Caco-2 (cell line): ENCODE data around the gene ADGRV1. TPM values are rescaled to one million over a fixed set of nuclear protein-coding genes. Genes with fewer than 3 reads are reported as not detected.

Experiments used
- BruUV-seq: library from RNA; stranded (reverse); fragments of 400-500 nt; replicated peaks from 2 replicates; lab custom pipeline; 2021; lab: Mats Ljungman, UMichigan
- CTCF ChIA-PET: fragments of 300-600 bp; sonication (Branson Sonifier 250); formaldehyde crosslinking; loops from one replicate; lab custom pipeline; 2022; ENCODE audit warnings: antibody characterized with exemption; lab: Charles Lee
- POLR2A ChIA-PET: fragments of 300-600 bp; sonication (Branson Sonifier 250); formaldehyde crosslinking; loops from one replicate; lab custom pipeline; 2022; ENCODE audit warnings: antibody characterized with exemption; lab: Charles Lee
- DNase-seq, 2 experiments: peaks; one replicate each; pipeline versions ENCODE4 v3.0.0 to v3.0.0-alpha.2; 2020 to 2022
- H3K27me3 ChIP-seq: replicated peaks from 2 replicates; pipeline ENCODE4 v1.6.0; 2011; ENCODE audit warnings: low read length; ENCODE audit not compliant: control insufficient read depth, insufficient read depth
- H3K36me3 ChIP-seq: 2 replicates; pipeline ENCODE4 v1.5.1; 2011; ENCODE audit warnings: low read length; ENCODE audit not compliant: control insufficient read depth, insufficient read depth
- H3K4me1 ChIP-seq: fragments of 250-450 bp; sonication (Bioruptor Pico); 2 replicates; pipeline ENCODE4 v1.5.1; 2020; ENCODE audit warnings: mild to moderate bottlenecking
- H3K4me3 ChIP-seq: 2 replicates; pipeline ENCODE4 v1.5.1; 2011; ENCODE audit warnings: low read depth, mild to moderate bottlenecking, control low read depth, low read length
- H3K9me3 ChIP-seq: fragments of 250-450 bp; sonication (Bioruptor Pico); 2 replicates; pipeline ENCODE4 v1.5.1; 2020; ENCODE audit warnings: mild to moderate bottlenecking, moderate library complexity
- H3K27ac Mint-ChIP-seq: one replicate; pipeline ENCODE4 v1.8.0; 2022; ENCODE audit warnings: mixed read lengths; ENCODE audit not compliant: unreplicated experiment
- H3K27me3 Mint-ChIP-seq: one replicate; pipeline ENCODE4 v1.8.0; 2022; ENCODE audit warnings: mixed read lengths; ENCODE audit not compliant: insufficient read depth, unreplicated experiment
- H3K36me3 Mint-ChIP-seq: one replicate; pipeline ENCODE4 v1.8.0; 2022; ENCODE audit warnings: mild to moderate bottlenecking, mixed read lengths; ENCODE audit not compliant: insufficient read depth, unreplicated experiment
- H3K4me1 Mint-ChIP-seq: one replicate; pipeline ENCODE4 v1.8.0; 2022; ENCODE audit warnings: low read depth, mixed read lengths; ENCODE audit not compliant: unreplicated experiment
- H3K4me3 Mint-ChIP-seq: one replicate; pipeline ENCODE4 v1.8.0; 2022; ENCODE audit warnings: mild to moderate bottlenecking, moderate library complexity, mixed read lengths; ENCODE audit not compliant: unreplicated experiment
- H3K9me3 Mint-ChIP-seq: one replicate; pipeline ENCODE4 v1.8.0; 2022; ENCODE audit warnings: mixed read lengths; ENCODE audit not compliant: unreplicated experiment
- CTCF ChIP-seq, 2 experiments: fragments of 200-600 bp in 1 of 2; IDR thresholded peaks; 1 replicate in 1 of 2; 2 replicates in 1 of 2; pipeline versions ENCODE4 v1.5.1 to v1.8.0; 2011 to 2022; ENCODE audit warnings: antibody characterized with exemption in 1 of 2, control low read depth in 1 of 2, inconsistent platforms in 1 of 2, low read depth in 1 of 2, low read length in 1 of 2, mild to moderate bottlenecking in 1 of 2, moderate library complexity in 1 of 2; ENCODE audit not compliant: insufficient read depth in 1 of 2, severe bottlenecking in 1 of 2, unreplicated experiment in 1 of 2
- intact Hi-C: fragments of 100-400 bp; cut with micrococcal nuclease; formaldehyde crosslinking; loops from one replicate; pipeline ENCODE4 v1.10.0; 2022; ENCODE audit not compliant: unreplicated experiment
- total RNA-seq: library from RNA; stranded (reverse); gene quantifications from 2 replicates; pipeline ENCODE4 v1.2.3, GENCODE V29; 2022

Gene ADGRV1
- total RNA-seq, 1 experiment from 2014 or later, result 23.2 TPM

- TF ChIP-seq CTCF (IDR thresholded peaks at IDR 0.05; ENCODE audit: insufficient read depth in 1 of 2, low read depth in 1 of 2, low read length in 1 of 2, severe bottlenecking in 1 of 2, unreplicated experiment in 1 of 2), result no peak
- H3K27me3 Mint-ChIP-seq, result no peaks in the 10 kb centered on the region
- Histone ChIP-seq H3K27me3 (no peaks in the 10 kb centered on the region), H3K4me1 (peaks cover 9% of the 10 kb centered on the region), H3K9me3 (no peaks in the 10 kb centered on the region), H3K4me3 (no peak overlapping the region), H3K36me3 (no peaks in the 10 kb centered on the region)
- BruUV-seq, result no TSS peak
- no peak overlapping the region for H3K4me3 Mint-ChIP-seq
- peaks cover 15% of the 10 kb centered on the region for H3K4me1 Mint-ChIP-seq
- no peak overlapping the region for H3K27ac Mint-ChIP-seq
- no peak for DNase-seq
- CTCF ChIA-PET, result no interaction called here
- H3K9me3 Mint-ChIP-seq, result no peaks in the 10 kb centered on the region
- H3K36me3 Mint-ChIP-seq, result no peaks in the 10 kb centered on the region
- POLR2A ChIA-PET, result no interaction called here
- intact Hi-C loops, result no loop called here
These were observed 579.0 kb downstream of the ADGRV1 start for GRCh38 chr5:91137647-91138046.

- ChIA-PET CTCF (no interaction called here), POLR2A (no interaction called here)
- Histone ChIP-seq H3K27me3 (no peaks in the 10 kb centered on the region), H3K9me3 (no peaks in the 10 kb centered on the region), H3K4me3 (no peak overlapping the region), H3K36me3 (no peaks in the 10 kb centered on the region), H3K4me1 (peaks cover 9% of the 10 kb centered on the region)
- intact Hi-C loops, result no loop called here
- DNase-seq, result no peak
- H3K4me3 Mint-ChIP-seq, result no peak overlapping the region
- H3K36me3 Mint-ChIP-seq, result no peaks in the 10 kb centered on the region
- H3K9me3 Mint-ChIP-seq, result no peaks in the 10 kb centered on the region
- H3K27ac Mint-ChIP-seq, result no peak overlapping the region
- H3K27me3 Mint-ChIP-seq, result no peaks in the 10 kb centered on the region
- no peak for TF ChIP-seq CTCF (IDR thresholded peaks at IDR 0.05; ENCODE audit: insufficient read depth in 1 of 2, low read depth in 1 of 2, low read length in 1 of 2, severe bottlenecking in 1 of 2, unreplicated experiment in 1 of 2)
- no TSS peak for BruUV-seq
- peaks cover 15% of the 10 kb centered on the region for H3K4me1 Mint-ChIP-seq
These were observed 581.1 kb downstream of the ADGRV1 start for GRCh38 chr5:91139572-91140200.

- no peaks in the 10 kb centered on the region for H3K9me3 Mint-ChIP-seq
- ChIA-PET CTCF (no interaction called here), POLR2A (no interaction called here)
- H3K27ac Mint-ChIP-seq, result no peak overlapping the region
- peaks cover 6% of the 10 kb centered on the region for H3K4me1 ChIP-seq
- no peaks in the 10 kb centered on the region for H3K36me3 Mint-ChIP-seq
- no TSS peak for BruUV-seq
- no peaks in the 10 kb centered on the region for H3K27me3 ChIP-seq
- H3K36me3 ChIP-seq, result no peaks in the 10 kb centered on the region
- H3K4me3 ChIP-seq, result no peak overlapping the region
- H3K27me3 Mint-ChIP-seq, result no peaks in the 10 kb centered on the region
- H3K9me3 ChIP-seq, result no peaks in the 10 kb centered on the region
- H3K4me1 Mint-ChIP-seq, result peaks cover 12% of the 10 kb centered on the region
- no peak for DNase-seq
- TF ChIP-seq CTCF (IDR thresholded peaks at IDR 0.05; ENCODE audit: insufficient read depth in 1 of 2, low read depth in 1 of 2, low read length in 1 of 2, severe bottlenecking in 1 of 2, unreplicated experiment in 1 of 2), result no peak
- H3K4me3 Mint-ChIP-seq, result no peak overlapping the region
- intact Hi-C loops, result no loop called here
These were observed 582.1 kb downstream of the ADGRV1 start for GRCh38 chr5:91140657-91141056.
